ENCODE results near the gene ZNF660.
"Not testable (repeated sequence)": the region's sequence is repeated elsewhere in the genome, so short reads cannot be mapped to it uniquely, and the experiment has no call there.

ZNF660 gene

GRCh38 chr3:44584646-44585501 lies at the start of gene ZNF660:
ZNF660 (plus strand) TSS chr3:44584964; CDS start chr3:44594194, 9,230 bp downstream.
- in situ Hi-C loops (cut with HindIII; ENCODE audit: low sequenced_read_pairs): no loop called here
- peak; percentile 40 for DNase-seq (ENCODE audit: low read depth)
- peak within 1 kb of the TSS; percentile 67 for H3K4me3 ChIP-seq (ENCODE audit: low read depth, low read length)
- TF ChIP-seq, protein P1, sequence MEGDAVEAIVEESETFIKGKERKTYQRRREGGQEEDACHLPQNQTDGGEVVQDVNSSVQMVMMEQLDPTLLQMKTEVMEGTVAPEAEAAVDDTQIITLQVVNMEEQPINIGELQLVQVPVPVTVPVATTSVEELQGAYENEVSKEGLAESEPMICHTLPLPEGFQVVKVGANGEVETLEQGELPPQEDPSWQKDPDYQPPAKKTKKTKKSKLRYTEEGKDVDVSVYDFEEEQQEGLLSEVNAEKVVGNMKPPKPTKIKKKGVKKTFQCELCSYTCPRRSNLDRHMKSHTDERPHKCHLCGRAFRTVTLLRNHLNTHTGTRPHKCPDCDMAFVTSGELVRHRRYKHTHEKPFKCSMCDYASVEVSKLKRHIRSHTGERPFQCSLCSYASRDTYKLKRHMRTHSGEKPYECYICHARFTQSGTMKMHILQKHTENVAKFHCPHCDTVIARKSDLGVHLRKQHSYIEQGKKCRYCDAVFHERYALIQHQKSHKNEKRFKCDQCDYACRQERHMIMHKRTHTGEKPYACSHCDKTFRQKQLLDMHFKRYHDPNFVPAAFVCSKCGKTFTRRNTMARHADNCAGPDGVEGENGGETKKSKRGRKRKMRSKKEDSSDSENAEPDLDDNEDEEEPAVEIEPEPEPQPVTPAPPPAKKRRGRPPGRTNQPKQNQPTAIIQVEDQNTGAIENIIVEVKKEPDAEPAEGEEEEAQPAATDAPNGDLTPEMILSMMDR (IDR thresholded peaks at IDR 0.05; ENCODE audit: low read depth, low read length, missing control alignments): no peak

DNA sequence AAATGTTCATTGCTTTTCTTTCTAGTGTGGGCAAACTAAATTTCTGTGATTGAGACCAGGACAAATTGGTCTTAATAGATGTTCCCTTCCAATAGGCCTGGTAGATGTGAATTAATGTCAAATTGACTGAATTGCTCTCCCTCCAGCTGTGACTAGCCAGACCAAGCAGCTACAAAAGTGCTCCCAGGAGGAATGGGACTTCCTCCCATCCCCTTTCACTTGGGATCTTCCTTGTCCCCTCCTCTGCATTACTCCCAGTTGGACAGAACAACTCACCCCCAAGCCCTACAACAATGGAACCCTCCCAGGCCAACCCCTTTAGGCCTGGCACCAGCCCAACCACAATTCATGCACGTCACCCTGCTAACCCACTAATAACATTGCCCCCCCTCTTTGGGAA lies 49.4 kb upstream of the ZNF660 start:
- DNase-seq (ENCODE audit: low read depth): no peak
- TF ChIP-seq, protein P1 (IDR thresholded peaks at IDR 0.05; ENCODE audit: low read depth, low read length, missing control alignments): no peak
- in situ Hi-C loops (cut with HindIII; ENCODE audit: low sequenced_read_pairs): no loop called here
- no peak overlapping the region for H3K4me3 ChIP-seq (ENCODE audit: low read depth, low read length)

GRCh38 chr3:44544811-44545210 lies 40.0 kb upstream of the ZNF660 start:
- in situ Hi-C loops (cut with HindIII; ENCODE audit: low sequenced_read_pairs); DNase-seq (ENCODE audit: low read depth); H3K4me3 ChIP-seq (ENCODE audit: low read depth, low read length): not testable (repeated sequence)

DNA sequence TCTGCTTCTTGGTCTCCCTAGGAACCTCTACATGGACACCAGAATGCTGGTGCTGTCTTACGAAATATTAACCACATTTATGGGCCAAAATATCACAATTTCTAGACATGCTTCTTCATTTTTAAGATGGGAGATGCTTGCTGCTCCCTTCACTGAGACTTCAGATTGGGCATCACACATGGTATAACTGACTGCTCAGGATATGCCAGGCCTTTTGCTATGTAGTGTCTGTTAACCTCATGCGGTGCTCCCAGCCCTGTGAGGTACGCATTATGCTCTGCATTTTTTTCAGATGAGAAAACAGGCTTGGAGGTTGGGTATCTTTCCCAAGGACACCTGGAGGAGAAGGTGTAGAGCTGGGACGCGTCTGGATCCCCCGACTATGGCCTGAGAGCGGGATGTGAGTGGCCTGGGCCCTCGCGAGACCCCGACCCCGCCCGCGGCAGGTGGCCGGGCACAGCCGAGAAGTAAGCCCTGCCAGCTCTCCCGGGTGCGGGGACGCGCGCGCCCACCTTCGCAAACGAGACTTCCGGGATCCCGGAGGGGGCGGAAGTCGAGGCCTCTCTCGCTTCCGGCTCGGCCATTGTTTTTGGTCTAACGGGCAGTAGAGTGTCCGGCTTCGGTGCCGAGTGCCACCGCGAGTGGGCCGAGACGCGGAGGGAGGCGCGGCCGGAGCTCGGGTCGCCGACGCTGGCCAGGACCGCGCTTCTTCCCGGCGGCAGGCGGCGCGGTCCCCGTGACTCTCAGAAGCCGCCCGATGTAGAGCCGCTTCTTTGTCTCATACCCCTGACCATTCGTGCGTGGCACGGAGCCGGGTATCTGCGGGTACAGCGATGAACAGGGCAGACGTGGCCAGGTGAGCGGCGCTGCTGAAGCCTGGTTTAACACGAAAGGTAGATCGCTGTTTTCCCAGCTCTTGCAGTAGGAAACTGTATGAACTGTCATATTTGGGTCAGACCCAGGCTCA lies 29.9 kb upstream of the ZNF660 start, which contains the start of gene ZKSCAN7:
TSS of gene ZKSCAN7 (plus strand) at position 568 of the 967 bp plus-strand sequence. CDS start 1,855 bp downstream, outside the sequence.
- in situ Hi-C loops (cut with HindIII; ENCODE audit: low sequenced_read_pairs): no loop called here
- peak within 1 kb of the TSS; percentile 50 for H3K4me3 ChIP-seq (ENCODE audit: low read depth, low read length)
- no peak for DNase-seq (ENCODE audit: low read depth)
- TF ChIP-seq, protein P1 (IDR thresholded peaks at IDR 0.05; ENCODE audit: low read depth, low read length, missing control alignments): no peak

- DNase-seq (ENCODE audit: low read depth): no peak
- in situ Hi-C loops (cut with HindIII; ENCODE audit: low sequenced_read_pairs): no loop called here
- H3K4me3 ChIP-seq (ENCODE audit: low read depth, low read length): peak overlapping the region; percentile 50
- TF ChIP-seq, protein P1 (IDR thresholded peaks at IDR 0.05; ENCODE audit: low read depth, low read length, missing control alignments): no peak
Measured at GRCh38 chr3:44555723-44556122, 29.0 kb upstream of the ZNF660 start.

DNA sequence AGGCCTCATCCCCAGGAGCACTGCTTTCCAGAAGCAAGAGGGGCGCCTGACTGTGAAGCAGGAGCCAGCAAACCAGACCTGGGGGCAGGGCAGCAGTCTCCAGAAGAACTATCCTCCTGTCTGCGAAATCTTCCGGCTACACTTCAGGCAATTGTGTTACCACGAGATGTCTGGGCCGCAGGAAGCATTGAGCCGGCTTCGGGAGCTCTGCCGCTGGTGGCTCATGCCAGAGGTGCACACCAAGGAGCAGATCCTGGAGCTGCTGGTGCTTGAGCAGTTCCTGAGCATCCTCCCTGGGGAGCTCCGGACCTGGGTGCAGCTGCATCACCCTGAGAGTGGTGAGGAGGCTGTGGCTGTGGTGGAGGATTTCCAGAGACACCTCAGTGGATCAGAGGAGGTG lies 27.7 kb upstream of the ZNF660 start:
- no peak for DNase-seq (ENCODE audit: low read depth)
- TF ChIP-seq, protein P1 (IDR thresholded peaks at IDR 0.05; ENCODE audit: low read depth, low read length, missing control alignments): no peak
- H3K4me3 ChIP-seq (ENCODE audit: low read depth, low read length): no peak overlapping the region
- in situ Hi-C loops (cut with HindIII; ENCODE audit: low sequenced_read_pairs): no loop called here
